ENCODE data around the gene TDRD15. TPM values are rescaled to one million over a fixed set of nuclear protein-coding genes. Genes with fewer than 3 reads are reported as not detected.
"Not testable (repeated sequence)": the region's sequence is repeated elsewhere in the genome, so short reads cannot be mapped to it uniquely, and the experiment has no call there.

Gene TDRD15
- not detected for total RNA-seq

DNA sequence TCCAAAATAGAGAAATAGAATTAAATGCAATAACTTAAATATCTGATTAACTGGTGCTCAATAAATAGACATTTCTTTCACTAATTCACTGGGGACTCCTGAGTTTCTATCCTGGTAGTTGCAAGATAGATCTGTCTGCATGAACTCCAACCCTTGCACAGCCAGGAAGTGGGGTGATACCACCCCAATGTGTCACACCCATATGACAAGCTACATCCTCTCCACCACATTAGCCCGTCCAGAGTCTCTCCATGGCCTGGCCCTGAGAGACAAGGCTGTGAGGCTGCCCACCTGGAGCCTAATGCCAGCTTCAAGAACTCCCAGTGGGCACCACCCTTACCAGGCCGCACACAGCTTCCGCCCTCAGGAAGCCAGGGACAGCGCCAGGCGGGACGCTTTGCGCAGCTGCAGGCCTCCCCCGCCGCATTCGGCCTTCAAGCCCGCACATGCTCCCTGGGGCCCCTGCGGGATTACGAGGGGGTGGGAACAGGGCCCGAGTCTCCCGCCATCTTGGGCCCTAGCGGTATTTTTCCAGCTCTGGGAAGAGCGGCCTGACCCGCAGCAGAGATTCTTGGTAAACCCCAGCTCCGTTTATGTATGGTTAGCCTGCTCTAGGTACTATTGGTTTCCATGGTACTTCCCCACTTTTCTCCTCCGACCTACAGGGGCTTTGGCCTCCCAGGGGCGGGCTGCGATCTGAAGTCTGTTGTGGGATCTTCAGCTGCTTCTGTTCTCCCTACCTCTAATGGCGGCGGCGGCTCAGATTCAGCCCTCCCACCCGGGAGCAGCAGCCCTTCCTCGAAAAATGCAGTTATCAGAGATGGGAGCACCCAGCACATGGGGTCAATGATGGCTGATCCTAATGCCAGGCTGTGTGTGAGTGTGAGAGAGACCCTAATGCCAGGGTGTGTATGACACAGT, at the start of gene TDRD15:
TSS of gene TDRD15 (plus strand) at position 496 of the 921 bp plus-strand sequence. CDS start 13,500 bp downstream, outside the sequence.
- no peak for DNase-seq

DNA sequence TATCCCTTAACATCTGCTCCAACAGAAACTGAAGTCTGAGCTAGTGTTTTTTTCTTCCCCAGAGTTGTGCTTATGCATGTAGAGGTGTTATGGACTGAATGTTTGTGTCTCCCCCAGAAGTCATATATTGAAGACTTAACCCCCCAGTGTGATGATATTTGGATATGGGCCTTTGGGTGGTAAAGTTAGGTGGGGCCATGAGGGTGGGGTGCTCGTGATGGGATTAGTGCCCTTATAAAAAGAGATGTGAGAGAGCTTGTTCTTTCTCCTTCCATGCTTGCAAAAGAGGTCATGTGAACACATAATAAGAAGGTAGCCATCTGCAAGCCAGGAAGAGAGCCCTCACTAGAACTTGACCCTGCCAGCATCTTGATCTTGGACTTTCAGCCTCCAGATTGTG, 45.5 kb upstream of the TDRD15 start:
- no peak for DNase-seq

DNA sequence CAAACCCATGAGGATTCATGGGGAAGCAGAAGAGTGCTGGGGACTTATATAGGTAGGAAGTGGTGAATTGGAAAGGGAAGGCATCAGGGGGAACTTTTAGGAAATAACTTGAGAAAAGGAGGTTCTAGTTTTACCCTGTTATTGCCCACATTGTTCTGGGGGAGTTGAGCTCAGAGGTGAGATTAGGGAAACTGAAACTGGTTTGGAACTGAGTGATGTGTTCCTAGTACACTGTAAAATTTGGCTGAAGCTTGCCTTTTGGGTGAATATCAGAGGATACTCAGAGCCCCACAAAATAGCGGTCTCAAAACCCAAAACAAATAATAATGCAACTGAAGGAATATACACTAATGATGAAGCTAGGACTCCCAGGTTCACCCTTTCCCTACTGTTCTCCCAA, 40.3 kb upstream of the TDRD15 start:
- no peak for DNase-seq

DNA sequence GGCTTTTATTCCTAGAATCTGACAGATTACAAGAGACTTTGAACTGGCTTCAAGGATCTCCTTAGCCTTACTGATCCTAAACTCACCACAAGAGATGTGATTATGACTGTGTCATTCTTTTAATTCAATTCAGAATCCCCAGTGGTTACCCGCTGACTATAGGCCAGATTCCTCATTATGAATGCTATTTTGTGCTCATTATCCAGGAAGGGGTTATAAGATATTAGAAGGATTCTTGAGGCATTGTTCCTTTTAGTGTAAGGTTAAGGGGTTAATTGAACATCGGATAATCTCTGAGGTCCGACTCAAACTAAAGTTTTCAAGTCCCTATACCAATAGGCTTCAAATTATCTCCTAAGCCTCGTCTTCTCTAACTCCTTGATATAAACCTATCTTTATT, 39.4 kb upstream of the TDRD15 start:
- no peak for DNase-seq

DNA sequence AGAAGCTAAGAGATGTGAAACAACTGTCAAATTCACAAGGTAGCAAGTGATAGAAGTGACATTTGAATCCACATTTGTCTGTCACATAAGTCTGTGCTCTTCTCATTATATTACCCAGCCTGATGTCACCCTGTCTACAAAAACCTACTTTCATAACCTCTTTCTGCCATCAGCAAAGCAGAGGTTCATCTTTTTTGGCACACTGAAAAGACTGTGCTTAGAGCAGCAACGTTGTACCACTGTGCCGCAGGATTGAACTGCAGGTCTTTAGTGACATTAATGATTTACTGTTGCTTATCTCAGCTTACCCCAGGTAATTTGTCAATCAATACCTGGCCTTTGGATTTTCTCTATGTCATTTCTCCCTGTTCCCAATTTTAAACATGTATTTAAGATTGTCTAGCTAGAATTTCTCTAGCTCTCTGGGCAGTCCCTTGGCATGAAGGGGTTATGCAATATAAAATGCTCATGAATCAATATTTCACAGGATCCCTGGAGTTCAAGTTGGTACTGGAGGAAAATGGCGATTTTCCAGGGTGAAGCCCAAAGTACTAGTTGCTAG, 31.4 kb upstream of the TDRD15 start:
- DNase-seq = no peak

DNA sequence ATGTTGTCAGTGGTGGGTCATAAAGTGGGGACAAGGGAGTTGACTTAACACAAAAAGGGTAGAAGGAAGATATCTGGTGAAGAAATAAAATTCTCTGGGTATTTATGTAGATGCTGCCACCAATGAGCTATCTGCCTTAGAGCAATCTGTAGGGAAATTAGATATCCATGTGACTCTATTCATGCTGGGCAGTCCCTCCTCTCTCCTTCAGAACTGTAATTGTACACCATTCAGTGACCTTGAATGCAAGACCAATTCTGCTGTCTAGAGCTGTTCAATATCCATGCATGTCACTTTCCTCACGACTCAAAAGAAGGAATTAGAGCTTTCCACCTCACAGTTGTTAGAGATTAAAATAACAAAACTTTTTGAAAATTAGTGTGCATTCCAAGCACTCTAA, 28.6 kb upstream of the TDRD15 start:
- no peak for DNase-seq

DNA sequence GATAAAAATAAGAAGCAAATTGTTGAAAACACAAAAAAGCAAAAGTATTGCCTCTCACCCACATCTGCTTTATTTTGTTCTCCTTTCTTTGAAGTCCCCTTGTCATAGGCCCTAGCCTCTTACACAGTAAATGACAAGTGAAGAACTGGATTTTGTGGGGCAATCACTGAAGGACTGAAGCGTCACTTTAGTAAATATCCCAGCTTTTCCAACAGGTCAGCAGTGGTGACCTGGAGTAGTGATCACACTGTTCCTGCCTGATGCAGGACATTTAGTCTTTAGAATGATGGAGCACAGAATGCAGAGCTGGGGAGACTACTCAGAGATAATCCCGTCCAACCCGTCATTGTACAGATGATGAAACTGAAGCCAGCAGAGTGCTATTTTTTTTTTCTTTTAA, 28.1 kb upstream of the TDRD15 start:
- DNase-seq = no peak

DNA sequence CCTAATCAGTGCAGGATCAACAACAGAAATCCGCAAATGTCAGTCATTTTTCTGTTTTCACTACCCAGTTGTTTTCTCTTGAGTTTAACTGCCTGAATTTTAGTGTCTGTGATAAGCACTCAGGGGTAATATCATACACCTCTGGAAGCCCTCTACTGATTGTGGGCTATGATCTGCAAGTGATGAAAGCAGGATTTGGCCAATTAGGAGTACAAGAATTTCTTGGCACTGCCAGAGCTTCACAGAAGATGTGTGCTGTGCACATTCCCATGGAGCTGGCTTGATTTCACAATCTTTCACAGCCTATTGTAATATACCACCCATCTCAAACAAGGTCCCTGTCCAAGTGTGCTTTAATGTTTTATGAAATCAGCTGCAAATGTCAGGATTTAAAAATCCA, 27.3 kb upstream of the TDRD15 start:
- no peak for DNase-seq

DNA sequence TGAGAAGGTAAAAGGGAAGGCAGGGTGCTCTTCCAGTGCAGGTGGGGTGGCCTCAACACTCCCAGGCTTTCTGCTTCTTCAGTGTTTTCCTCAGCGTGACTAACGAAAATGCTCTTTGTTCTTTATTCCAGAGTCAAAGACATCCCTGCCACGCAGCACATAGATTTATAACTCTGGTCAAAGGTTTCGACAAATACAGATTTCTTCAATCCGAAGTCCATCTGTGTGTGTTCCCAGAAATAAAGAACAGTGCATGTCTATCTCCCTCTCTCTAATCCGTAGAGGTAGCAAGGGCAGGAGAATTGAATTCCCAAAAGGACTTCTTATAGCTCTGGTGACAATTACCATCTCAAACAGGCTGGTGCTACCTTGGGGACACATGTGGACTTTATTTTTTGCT, 26.4 kb upstream of the TDRD15 start:
- DNase-seq = no peak

DNA sequence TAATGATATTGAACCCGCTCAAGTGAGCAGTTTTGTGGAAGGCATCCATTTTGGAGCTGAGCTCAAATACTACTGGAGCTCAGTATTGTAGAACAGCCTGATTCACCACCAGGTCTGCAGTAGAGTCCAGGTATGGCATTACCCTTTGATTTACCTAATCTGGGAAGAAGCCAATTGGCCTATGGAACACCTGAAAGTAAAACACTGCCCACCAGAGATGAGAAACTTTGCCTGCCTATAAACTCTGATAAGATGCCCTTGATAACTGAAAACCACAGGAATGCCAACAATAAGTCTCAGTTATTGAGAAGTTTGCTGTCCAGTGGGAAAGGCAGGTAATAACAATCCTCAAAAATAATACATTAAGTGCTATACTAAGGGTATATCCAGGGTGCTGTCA, 25.5 kb upstream of the TDRD15 start:
- DNase-seq = no peak

DNA sequence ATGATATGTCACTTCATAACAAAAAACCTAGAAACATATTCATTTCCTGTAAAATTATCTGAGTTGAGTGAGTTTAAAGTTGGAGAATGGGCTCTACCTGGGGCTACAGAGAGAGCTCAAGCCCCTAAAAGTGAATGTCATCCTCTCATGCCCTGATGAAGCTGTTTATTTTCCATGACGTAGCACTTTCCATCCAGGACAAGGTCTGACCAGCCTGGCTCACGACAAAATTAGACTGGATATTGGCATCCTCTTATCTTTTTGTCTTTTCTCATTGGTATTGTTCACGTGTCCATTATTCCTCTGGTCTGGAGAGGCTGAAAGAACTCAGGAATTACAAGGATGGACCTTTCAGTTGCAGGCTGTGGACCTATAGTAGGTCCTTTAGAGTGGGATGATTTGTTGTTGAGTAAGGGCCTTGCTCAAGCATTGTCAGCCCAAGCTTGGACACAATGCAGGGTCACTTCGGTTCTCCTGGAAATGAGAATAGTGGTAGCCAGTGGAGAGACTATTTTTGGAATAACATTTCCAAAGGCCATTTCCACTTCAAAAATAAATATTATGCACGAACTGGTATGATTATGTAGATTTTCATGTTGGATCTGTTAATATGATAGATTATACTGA, 24.4 kb upstream of the TDRD15 start:
- no peak for DNase-seq

DNA sequence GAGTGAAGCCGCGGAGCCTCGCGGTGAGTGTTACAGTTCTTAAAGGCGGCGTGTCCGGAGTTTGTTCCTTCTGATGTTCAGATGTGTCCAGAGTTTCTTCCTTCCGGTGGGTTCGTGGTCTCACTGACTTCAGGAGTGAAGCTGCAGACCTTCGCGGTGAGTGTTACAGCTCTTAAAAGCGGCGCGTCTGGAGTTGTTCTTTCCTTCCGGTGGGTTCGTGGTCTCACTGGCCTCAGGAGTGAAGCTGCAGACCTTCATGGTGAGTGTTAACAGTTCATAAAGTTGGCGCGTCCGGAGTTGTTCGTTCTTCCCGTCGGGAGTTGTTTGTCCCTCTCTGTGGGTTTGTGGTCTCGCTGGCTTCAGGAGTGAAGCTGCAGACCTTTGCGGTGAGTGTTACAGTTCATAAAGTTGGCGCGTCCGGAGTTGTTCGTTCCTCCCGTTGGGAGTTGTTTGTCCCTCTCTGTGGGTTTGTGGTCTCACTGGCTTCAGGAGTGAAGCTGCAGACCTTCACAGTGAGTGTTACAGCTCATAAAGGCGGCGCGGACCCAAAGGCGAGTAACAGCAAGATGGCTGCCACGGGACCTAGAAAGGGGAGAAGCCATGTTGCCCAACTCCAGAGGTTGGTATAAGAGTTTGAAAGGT, 22.1 kb upstream of the TDRD15 start:
- DNase-seq = not testable (repeated sequence)

DNA sequence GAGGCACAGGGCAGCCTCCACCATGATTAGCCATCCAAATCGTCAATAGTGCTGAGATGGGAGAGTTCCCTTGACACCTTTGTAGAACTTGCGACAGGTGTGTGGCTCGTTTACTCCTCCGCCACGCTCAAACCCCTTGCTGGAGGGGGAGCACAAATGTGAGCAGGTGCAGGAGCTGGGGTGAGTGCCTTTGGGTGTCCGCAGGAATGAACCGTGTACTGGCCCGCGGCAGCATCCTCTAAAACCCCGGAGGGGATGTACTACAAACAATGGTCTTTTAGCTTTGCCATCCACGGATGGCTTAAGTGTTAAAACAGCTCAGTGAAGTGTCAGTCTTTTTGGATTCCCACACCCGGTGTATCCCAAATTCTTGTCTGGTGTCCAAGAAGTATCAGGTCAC, 21.4 kb upstream of the TDRD15 start:
- DNase-seq = no peak

DNA sequence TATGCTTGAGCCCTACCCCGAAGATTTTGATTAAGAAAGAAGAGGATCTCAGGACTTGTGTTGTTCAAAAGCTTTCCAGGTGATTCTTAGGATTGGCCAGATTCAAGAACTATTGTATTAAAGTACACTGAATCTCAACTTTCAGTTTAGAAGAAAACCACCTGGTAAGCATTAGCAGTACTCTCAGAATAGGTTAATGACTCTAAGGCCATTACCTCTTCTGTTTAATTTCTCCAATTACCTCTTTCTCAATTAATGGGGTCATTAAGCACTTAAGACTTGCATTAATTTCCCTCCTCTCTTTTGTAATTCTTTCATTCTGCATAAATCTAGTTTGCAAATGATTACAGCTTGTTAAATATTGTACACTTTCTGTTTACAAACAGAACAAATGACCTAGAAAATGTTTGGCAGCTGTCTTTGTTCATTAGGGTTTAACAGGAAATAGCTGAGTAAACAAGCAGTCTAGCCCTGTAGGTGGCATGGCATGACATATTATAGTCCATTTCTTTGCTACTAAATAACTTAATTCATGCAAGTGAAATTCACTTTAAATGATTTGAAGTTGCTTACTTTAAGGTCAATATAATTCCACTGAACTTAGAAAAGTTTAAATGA, 20.4 kb upstream of the TDRD15 start:
- DNase-seq = no peak

DNA sequence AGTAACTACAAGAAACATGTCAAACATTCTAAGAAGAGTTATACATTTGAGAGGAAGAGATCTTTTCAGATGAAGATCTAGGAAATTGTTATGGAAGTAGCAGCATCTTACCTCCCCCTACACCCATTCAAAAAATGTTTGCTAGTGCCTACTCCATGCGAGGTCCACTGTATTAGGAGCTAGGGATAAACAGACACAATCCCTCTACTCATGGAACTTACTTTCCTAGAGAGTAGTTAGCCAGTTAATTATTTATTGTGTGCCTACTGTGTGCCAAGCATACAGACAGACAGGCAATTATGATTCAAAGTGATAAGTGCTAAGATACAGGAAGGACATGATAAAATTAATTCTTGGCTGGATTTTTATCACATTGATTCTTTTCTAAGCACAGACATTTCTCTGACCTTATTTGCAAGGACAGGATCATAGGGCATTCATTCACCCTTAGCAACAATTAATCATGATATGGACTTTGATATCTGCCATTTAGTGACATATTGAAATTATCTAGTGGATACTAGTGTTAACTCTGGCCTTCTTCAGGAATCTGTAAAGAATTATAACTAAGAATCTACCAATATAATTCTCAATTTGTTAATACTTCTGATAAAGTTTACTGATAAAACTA, 19.6 kb upstream of the TDRD15 start:
- no peak for DNase-seq

DNA sequence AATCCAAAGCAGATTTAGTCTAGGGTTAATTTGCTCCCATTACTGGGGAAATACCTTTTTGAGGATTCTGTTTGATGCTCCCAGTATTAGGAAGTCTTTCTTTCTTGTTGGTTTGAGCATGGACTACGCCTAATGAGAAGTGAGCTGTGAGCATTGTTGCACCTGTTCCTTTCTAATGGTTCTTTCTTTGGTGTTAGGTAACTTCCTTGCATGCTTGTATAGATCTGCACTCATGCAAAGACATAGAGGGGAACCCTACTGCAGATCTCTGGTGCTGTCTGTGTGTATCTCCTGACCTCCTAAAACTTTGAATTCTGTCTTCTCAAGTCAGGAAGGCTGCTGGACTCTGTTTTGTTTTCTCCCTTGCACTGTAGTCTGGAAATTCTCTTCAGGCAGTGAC, 12.8 kb upstream of the TDRD15 start:
- DNase-seq = no peak

DNA sequence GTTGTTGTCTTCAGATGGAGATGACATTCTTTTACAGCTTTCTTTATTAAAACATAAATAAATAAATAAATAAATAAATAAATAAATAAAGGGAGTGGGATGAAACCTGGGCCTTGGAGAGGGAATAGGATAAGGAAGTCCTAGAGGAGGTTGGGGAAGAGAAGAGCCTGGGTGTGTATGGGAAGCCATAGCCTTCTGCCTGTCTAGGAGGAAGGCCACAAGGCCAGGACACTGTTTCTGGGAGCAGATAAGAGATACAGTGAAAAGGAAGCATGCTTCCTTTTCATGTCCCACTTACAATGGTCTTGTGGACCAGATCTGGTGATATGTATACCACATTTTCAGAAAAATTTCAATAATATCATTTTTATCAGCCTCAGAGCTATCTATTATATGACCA, 6.1 kb upstream of the TDRD15 start:
- no peak for DNase-seq

DNA sequence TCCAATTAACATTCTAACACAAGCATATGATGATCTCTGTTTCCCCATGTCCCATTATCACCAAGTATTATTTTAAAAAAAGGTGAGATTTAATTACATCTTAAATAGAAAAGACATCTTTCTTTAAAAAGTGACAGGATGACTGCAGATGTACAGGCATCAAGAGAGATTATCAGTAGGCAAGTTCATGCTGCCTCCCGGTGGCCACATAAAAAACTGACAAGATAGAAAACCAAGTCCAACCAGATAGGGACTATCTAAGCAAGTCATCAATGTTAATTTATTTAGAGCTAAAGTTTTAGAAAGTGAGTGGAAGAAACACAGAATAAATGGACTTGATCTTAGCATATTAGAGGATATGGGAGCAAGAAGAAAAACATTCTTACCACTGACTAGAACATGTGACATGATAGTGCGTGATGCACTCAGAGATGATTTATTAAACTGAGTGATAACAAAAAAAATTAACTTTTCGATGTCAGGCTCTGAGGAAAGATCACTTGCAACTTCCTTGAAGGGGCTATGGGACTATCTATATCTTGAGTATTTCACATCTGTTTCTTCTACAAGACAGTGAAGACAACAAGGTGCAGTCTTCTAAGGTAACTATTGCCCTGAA, 5.4 kb upstream of the TDRD15 start:
- no peak for DNase-seq

DNA sequence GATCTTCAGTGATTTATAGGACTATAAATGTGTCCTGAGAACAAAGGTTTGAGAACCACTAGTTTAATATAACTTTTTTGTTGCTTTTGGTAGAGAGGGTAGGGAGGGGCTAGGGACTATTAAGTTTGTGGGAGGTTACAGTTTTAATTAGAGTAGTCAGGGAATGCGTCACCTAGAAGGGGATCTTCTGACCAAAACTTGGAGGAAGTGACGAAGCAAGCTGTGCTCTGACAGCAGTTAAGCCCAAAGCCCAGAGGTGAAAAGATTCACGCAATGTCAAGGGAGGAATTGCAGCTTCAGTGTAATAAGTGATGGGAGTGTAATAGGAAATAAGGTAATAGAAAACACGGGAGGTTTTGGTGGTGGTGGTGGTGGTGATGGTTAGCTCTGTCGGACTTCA, 8.1 kb downstream of the TDRD15 start:
- DNase-seq = no peak

DNA sequence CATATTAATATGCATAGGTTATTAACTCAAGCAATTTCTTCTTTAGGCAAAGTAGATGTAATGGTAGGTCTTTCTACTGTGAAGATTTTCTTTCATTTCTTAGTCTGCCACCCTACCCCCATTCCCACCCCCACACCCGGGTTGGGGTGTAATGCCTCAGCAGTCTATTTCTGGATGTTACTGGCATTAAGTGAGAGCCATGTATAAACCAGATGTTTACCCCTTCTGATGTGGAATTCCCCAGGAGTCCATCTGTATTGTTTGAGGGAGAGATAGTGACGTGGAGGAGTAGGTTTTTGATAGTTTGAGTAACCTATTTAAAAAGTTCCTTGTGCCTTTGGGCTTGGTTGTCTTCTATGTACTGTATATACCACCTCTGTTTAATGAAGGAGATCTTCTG, 11.8 kb downstream of the TDRD15 start:
- no peak for DNase-seq

DNA sequence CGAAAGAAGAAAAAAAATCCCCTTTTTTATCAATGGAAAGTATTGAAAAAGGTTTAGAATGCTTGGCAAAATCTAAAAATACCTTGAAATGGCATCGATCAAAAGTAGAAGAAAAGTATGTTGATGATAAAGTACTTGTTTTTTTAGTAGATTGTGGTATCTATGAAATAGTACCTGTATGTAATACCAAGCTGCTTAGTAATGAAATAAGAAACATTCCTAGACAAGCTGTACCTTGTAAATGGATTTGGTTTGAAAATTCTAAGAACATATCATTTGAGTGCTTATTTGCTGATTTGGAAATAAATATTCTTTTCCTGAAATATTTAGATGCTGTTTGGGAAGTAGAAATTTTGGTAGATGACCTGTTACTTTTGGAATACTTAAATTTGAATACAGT, 18.4 kb downstream of the TDRD15 start:
- no peak for DNase-seq

DNA sequence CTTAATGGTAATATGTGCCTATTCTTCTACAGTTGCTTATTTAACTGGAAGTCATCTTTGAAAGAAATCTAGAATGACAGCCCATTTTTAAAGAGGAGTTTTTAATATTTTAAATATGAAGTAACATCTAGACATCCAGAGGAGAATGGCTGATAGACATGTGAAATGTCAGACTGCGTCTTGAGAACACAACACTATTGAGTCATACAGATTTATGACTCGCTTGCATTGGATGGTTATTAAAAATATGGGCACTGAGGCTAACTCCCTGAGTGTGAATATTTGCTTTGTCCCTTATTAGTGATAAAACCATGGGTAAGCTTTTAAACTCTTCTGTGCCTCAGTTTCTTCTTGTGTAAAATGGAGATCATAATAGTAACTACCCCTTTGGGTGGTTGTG, 22.9 kb downstream of the TDRD15 start:
- DNase-seq = no peak
